NCI-H526 (cell line): Measurements from ENCODE around the gene ICE2.
"Not testable (repeated sequence)": the region's sequence is repeated elsewhere in the genome, so short reads cannot be mapped to it uniquely, and the experiment has no call there.

Experiments
- DNase-seq, 2 experiments: peaks; one replicate each; lab custom pipeline; 2025; lab: John Stamatoyannopoulos, UW

Gene ICE2

DNA sequence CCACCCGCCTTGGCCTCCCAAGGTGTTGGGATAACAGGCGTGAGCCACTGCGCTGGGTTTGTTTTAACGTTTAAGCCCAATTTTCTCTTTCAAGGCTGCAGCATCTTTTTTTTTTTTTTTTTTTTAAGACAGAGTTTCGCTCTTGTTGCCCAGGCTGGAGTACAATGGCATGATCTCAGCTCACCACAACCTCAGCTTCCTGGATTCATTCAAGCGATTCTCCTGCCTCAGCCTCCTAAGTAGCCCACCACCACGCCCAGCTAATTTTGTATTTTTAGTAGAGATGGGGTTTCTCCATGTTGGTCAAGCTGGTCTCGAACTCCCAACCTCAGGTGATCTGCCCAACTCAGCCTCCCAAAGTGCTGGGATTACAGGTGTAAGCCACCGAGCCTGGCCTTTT lies 68.6 kb downstream of the ICE2 start:
- not testable (repeated sequence) for DNase-seq

- DNase-seq: no peak
These were observed 70.4 kb downstream of the ICE2 start for GRCh38 chr15:60408463-60408981.

DNA sequence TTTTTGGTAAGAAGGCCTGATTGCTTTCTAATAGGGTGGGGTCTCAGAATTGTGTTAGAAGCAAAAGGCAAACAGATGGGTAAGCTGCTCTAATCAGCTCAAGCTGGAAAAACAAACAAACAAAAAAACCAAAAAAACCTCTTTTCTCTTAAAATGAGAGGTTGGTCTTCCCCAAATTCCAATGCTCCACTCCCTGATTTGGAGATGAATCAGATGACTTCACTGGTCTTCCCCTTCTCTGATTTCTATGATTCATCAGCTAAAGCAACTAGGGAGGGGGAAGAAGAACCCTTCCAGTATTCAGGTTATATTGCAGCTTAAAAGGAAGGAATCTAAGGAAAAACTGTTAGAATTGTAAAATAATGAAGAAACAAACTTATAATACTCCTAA lies 71.5 kb downstream of the ICE2 start:
- no peak for DNase-seq

DNA sequence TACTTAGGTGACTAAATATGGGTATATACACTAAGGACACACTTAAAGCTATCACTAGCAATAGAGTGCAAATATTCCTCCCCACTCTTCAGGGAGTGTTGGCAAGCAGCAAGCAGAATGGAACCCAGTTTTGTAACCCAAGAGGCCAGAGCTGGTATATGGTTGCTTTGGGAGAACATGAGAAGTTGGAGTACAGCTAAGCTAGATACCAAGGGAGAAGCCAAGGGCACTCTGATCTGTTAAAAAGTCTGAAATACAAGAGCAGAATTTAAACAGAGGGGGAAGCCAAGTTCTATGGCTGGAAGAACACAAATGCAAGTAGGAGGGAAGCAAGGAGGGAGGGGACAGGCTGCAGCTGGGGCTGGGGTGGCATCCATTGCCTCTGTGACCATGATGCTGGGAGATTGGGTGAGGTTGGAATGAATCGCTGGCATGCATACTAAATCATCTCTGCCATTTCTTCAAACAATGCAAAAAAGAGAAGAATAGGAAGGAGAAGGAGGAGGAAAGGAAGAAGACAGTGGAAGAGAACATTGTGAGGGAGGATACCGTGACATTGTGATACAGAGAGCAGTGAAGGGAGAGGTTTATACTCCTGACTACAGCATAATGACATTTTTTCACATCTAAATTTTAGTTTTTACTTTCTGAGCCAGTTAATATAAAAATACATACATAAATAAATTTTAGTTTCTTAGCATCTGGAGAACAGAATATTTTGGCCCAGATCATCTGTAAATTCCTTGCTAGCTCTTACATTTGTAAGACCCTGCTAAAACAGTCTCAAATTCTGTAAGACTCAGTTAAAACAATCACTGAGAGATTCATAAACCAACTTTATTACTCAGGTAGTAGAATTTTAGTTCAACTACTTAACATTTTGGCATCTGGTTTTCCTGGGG lies 72.2 kb downstream of the ICE2 start:
- no peak for DNase-seq

DNA sequence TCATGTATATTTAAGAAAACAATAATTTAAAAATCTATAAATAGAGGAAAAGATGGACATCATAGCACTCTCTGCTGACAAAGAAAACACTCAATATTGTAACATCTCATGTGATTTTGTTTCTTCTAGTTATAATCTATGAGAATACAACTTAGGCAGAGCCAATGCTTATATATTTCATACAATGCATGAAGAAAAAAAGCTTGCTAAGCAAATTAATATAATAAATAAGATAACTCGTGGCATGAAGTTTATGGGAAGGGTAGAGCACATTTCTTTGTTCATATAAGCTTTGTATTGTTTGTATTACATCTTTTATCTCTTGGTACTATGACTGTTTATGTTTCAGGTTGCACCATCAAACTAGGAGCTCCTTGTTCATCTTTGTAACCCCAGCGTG lies 73.5 kb downstream of the ICE2 start:
- DNase-seq: no peak

GRCh38 chr15:60404351-60404750 lies 74.6 kb downstream of the ICE2 start:
- not testable (repeated sequence) for DNase-seq

- DNase-seq: no peak
These were observed 78.0 kb downstream of the ICE2 start for GRCh38 chr15:60400944-60401343.

GRCh38 chr15:60399931-60400330 lies 79.0 kb downstream of the ICE2 start:
- DNase-seq: no peak

DNA sequence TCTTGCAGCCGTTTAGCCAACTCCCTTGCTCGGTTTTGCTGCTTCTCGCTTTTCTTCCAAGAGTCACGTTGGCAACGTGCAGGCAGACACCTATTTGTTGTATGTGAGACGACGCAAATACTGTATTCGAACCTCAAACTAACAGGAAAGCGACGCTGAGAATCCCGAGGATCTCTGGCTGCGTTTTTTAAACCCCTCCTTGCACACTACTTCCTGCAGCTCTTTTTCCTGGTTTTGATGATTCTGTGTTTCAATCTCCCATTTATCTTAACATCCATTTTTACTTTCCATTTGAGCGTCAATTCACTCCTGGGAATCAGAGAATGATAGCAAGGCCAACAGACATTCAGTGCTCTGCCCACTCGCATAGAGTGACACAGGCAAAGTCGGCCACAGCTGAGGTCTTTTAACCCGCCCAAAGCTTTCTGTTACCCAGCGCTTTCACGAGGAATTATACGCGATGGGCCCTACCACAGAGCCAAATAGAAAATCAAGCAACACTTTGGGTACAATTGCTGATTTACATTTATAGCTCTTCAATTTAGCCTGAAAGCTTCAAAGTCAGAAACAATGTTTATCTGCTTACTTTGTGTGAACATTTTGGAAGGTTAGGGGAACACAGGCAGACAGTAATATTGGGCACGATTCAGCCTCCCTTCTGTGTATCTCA lies 79.6 kb downstream of the ICE2 start:
- no peak for DNase-seq

- DNase-seq: peak in 1 of 2 experiments; percentile 49
These were observed 81.0 kb downstream of the ICE2 start, which contains the start of gene ANXA2 for GRCh38 chr15:60397772-60398445. Gene ANXA2, minus strand, starts transcription at chr15:60397986. Its CDS starts 11,911 bp downstream, at chr15:60386075.

GRCh38 chr15:60396958-60397771 lies 81.8 kb downstream of the ICE2 start:
- peak in 1 of 2 experiments; percentile 65 for DNase-seq

- no peak for DNase-seq
These were observed 82.4 kb downstream of the ICE2 start for GRCh38 chr15:60396560-60396957.

GRCh38 chr15:60396100-60396499 lies 82.8 kb downstream of the ICE2 start:
- DNase-seq: no peak

DNA sequence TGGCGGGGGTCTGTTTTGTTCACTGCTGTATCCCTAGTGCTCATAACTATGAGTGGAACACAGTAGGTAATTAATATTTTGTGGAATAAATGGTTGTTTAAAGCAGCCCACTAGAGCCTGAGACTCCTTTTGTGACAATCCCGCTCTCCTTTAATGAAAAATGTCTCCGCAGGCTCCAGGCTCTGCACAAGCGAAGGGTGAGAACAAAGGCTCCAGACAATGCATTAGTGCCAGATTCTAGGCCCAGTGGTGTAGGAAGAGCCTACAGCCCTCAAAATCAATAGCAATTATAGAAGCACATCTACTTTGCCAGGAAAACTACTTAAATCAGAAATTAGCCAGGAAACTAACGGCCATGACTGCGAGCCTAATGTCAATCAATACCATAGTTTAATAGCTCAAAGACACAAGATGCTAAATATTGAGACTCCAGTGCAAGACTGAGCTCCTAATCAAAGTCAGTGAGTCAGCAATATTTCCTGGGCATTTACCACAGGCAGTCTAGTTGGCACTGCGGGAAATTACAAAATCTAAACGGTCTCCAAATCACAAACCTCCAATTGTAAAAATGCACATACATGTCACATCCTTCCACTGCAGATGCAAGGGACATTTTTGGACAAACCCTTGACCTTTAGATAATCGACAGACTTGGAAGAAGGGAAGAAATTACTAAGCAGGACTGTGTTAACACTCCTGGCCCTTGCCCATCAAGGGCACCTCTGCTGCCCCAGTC lies 83.5 kb downstream of the ICE2 start:
- no peak for DNase-seq

DNA sequence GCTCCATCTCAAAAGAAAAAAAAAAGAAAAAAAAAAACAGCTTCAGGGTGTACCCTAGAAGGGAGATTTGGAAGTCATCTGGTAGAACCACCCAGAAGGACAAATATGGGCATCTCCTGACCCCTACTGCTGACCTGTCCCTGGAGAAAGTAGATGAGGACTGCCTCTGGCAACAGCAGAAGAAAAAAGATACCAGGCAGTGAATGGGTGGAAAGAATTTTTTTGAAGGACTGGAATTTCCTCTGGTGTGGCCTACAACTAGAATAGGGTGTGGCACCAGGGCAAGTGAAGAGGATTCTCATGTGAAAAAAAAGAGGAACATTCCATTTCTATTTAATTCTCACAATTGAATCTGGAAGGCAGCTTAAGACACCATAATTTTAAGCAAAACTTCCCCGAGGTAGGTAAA lies 84.2 kb downstream of the ICE2 start:
- DNase-seq: no peak

GRCh38 chr15:60392986-60393790 lies 85.8 kb downstream of the ICE2 start:
- DNase-seq: no peak

GRCh38 chr15:60392601-60392985 lies 86.3 kb downstream of the ICE2 start:
- DNase-seq: no peak

- no peak for DNase-seq
These were observed 87.1 kb downstream of the ICE2 start for GRCh38 chr15:60391722-60392315.

DNA sequence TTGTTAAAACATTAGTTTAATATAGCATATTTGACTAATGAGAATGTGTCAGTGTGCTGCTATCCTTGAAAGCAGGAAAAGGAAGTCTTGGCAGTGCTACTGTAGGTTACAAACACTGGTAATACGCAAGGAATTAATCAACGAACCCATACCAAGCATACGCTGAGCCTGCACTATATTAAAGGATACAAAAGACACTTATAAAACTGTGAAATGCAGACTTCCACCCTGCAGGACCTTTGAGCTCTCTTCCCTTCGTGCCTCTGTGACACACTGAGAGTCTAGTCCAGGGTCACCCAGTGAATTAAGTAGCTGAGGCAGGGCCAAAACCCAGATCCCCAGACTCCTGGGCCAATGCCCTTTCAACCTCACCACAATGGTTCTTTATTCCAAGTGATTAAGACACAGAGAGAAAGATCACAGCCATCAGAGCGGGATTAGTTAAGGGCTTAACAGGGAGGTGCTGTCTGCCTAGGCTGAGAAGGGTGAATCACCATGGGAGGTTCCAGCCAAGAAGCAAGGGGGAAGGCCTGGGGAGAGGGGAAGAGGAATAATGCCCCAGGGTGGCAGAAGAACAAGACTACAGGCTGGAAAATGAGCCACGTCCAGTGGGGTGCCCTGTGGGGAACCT lies 88.0 kb downstream of the ICE2 start:
- peak; percentile 75 to 79 for DNase-seq
